T-cell (primary cell): ENCODE data around the gene DTX3. TPM values are rescaled to one million over a fixed set of nuclear protein-coding genes. Genes with fewer than 3 reads are reported as not detected.
"Not testable (repeated sequence)": the region's sequence is repeated elsewhere in the genome, so short reads cannot be mapped to it uniquely, and the experiment has no call there.

Source experiments
- ATAC-seq, 4 experiments: fragments of 200-7000 bp in 3 of 4; fragments of 150-1000 bp in 1 of 4; cut with Tn5 transposase; replicated peaks in 1 of 4; 1 replicate in 3 of 4; 2 replicates in 1 of 4; pipeline ENCODE4 v1.10.0; 2021; ENCODE audit warnings: moderate library complexity in 3 of 4, mild to moderate bottlenecking in 2 of 4, moderate number of reproducible peaks in 1 of 4
- CTCF ChIA-PET, 2 donors: fragments of 300-600 bp; sonication (Branson Sonifier 250); formaldehyde crosslinking; loops; one replicate each; lab custom pipeline; 2022; ENCODE audit warnings: antibody characterized with exemption in 2 of 2; lab: Charles Lee
- POLR2A ChIA-PET, 2 donors: fragments of 300-600 bp; sonication (Branson Sonifier 250); formaldehyde crosslinking; loops; one replicate each; lab custom pipeline; 2022; ENCODE audit warnings: antibody characterized with exemption in 2 of 2; lab: Charles Lee
- DNase-seq, 35 experiments: peaks; one replicate each; pipeline versions ENCODE4 v3.0.0 to v3.0.0-alpha.2; 2013 to 2023
- H3K27ac ChIP-seq: one replicate; pipeline ENCODE4 v1.5.1; 2013; ENCODE audit warnings: low read length
- H3K27me3 ChIP-seq, 2 experiments: replicated peaks in 1 of 2; 1 replicate in 1 of 2; 2 replicates in 1 of 2; pipeline versions ENCODE4 v1.6.1 to v1.7.0; 2013; ENCODE audit warnings: low read length in 1 of 2, mixed read lengths in 1 of 2; ENCODE audit not compliant: control insufficient read depth in 2 of 2, insufficient read depth in 2 of 2; ENCODE audit errors: extremely low read depth in 1 of 2
- H3K36me3 ChIP-seq, 2 donors: 1 replicate in 1 of 2; 2 replicates in 1 of 2; pipeline versions ENCODE4 v1.6.1 to v1.7.0; 2013; ENCODE audit warnings: low read length in 1 of 2; ENCODE audit not compliant: control insufficient read depth in 2 of 2, insufficient read depth in 1 of 2; ENCODE audit errors: extremely low read depth in 1 of 2
- H3K4me1 ChIP-seq, 2 experiments: 1 replicate in 1 of 2; 2 replicates in 1 of 2; pipeline versions ENCODE4 v1.6.1 to v1.7.0; 2013; ENCODE audit warnings: low read length in 2 of 2, mixed read lengths in 1 of 2; ENCODE audit not compliant: insufficient read depth in 2 of 2, control insufficient read depth in 1 of 2; ENCODE audit errors: extremely low read depth in 1 of 2
- H3K4me3 ChIP-seq, 2 donors: 1 replicate in 1 of 2; 2 replicates in 1 of 2; pipeline versions ENCODE4 v1.5.1 to v1.7.0; 2013; ENCODE audit warnings: mild to moderate bottlenecking in 2 of 2, low read length in 1 of 2, moderate library complexity in 1 of 2; ENCODE audit not compliant: control insufficient read depth in 1 of 2; ENCODE audit errors: extremely low read depth in 1 of 2
- H3K9me3 ChIP-seq: 2 replicates; pipeline ENCODE4 v1.7.0; 2013
- H3K27ac Mint-ChIP-seq, 2 donors: one replicate each; pipeline ENCODE4 v1.8.0; 2020 to 2021; ENCODE audit warnings: mild to moderate bottlenecking in 2 of 2, mixed read lengths in 2 of 2
- H3K27me3 Mint-ChIP-seq, 2 donors: one replicate each; pipeline ENCODE4 v1.8.0; 2021 to 2022; ENCODE audit warnings: mixed read lengths in 2 of 2
- H3K36me3 Mint-ChIP-seq: one replicate; pipeline ENCODE4 v1.8.0; 2021; ENCODE audit warnings: mixed read lengths
- H3K4me1 Mint-ChIP-seq, 3 donors: one replicate each; pipeline ENCODE4 v1.8.0; 2020 to 2022; ENCODE audit warnings: mixed read lengths in 3 of 3, mild to moderate bottlenecking in 1 of 3
- H3K4me3 Mint-ChIP-seq, 3 donors: one replicate each; pipeline ENCODE4 v1.8.0; 2020 to 2022; ENCODE audit warnings: mild to moderate bottlenecking in 3 of 3, mixed read lengths in 3 of 3, moderate library complexity in 3 of 3
- H3K9me3 Mint-ChIP-seq, 3 donors: one replicate each; pipeline ENCODE4 v1.8.0; 2020 to 2022; ENCODE audit warnings: mixed read lengths in 3 of 3
- WGBS: methylation state at CpG from one replicate; pipeline ENCODE4 v1.1.5; 2013; ENCODE audit warnings: missing lambda C conversion rate; ENCODE audit not compliant: insufficient coverage; 5-methylcytosine and 5-hydroxymethylcytosine counted together
- total RNA-seq, 35 experiments: library from RNA in 6 of 35; stranded (reverse) in 6 of 35; fragments of 120-200 nt in 1 of 35; gene quantifications; one replicate each; pipeline versions ENCODE4 v1.2.1 to v1.2.4 and lab custom pipeline; 2013 to 2026

The DTX3 gene
- total RNA-seq, 5 donors from 2014 or later (not counting 1 experiment from before 2014, with no cell fraction given): 27.1 to 37.2 (median 30.4) TPM

GRCh38 chr12:57646659-57647049, 42.0 kb downstream of the DTX3 start:
- H3K9me3 ChIP-seq, H3K4me1 ChIP-seq, H3K9me3 Mint-ChIP-seq, H3K36me3 Mint-ChIP-seq, POLR2A ChIA-PET, H3K4me1 Mint-ChIP-seq, H3K4me3 ChIP-seq, H3K36me3 ChIP-seq, H3K27ac ChIP-seq, DNase-seq, ATAC-seq, H3K4me3 Mint-ChIP-seq, H3K27ac Mint-ChIP-seq, H3K27me3 Mint-ChIP-seq, H3K27me3 ChIP-seq: not testable (repeated sequence)
- CTCF ChIA-PET: interaction anchor here in 1 of 2 donors (0.7 kb wide), 1 partner anchor 10 kb away, joined by 4 read pairs; no protein-coding TSS in a partner anchor
- WGBS: no CpG with 5 or more reads among the region's 15 CpGs

GRCh38 chr12:57654042-57654441, 49.4 kb downstream of the DTX3 start:
- Histone ChIP-seq H3K27me3 (peaks cover 0 to 7% of the 10 kb centered on the region in 2 experiments), H3K9me3 (no peaks in the 10 kb centered on the region), H3K36me3 (no peaks in the 10 kb centered on the region), H3K27ac (no peak overlapping the region), H3K4me1 (no peaks in the 10 kb centered on the region), H3K4me3 (no peak overlapping the region)
- no peak for DNase-seq
- H3K27me3 Mint-ChIP-seq: peaks cover 7 to 11% of the 10 kb centered on the region in 2 donors
- CTCF ChIA-PET: interaction anchor here in 1 of 2 donors (0.6 kb wide), 1 partner anchor 117 kb away, joined by 6 read pairs; no protein-coding TSS in a partner anchor
- H3K4me3 Mint-ChIP-seq: no peak overlapping the region
- H3K36me3 Mint-ChIP-seq: peaks cover 2% of the 10 kb centered on the region
- H3K27ac Mint-ChIP-seq: no peak overlapping the region
- no peak for ATAC-seq
- POLR2A ChIA-PET: no interaction called here
- WGBS: no CpG with 5 or more reads among the region's 3 CpGs
- no peaks in the 10 kb centered on the region for H3K4me1 Mint-ChIP-seq
- peaks cover 0 to 7% (median 7%) of the 10 kb centered on the region in 3 donors for H3K9me3 Mint-ChIP-seq

GRCh38 chr12:57655541-57656240, 51.1 kb downstream of the DTX3 start:
- WGBS: 77% methylated on average over 14 of the region's 23 CpGs
- H3K27ac Mint-ChIP-seq: no peak overlapping the region
- peaks cover 8 to 11% of the 10 kb centered on the region in 2 donors for H3K27me3 Mint-ChIP-seq
- H3K9me3 Mint-ChIP-seq: peaks cover 0 to 7% (median 7%) of the 10 kb centered on the region in 3 donors
- no peak overlapping the region for H3K4me3 Mint-ChIP-seq
- no peaks in the 10 kb centered on the region for H3K4me1 Mint-ChIP-seq
- Histone ChIP-seq H3K4me1 (no peaks in the 10 kb centered on the region), H3K27me3 (peaks cover 0 to 7% of the 10 kb centered on the region in 2 experiments), H3K4me3 (no peak overlapping the region), H3K27ac (no peak overlapping the region), H3K9me3 (no peaks in the 10 kb centered on the region), H3K36me3 (no peaks in the 10 kb centered on the region)
- H3K36me3 Mint-ChIP-seq: peaks cover 2% of the 10 kb centered on the region
- no peak for ATAC-seq
- CTCF ChIA-PET: interaction anchor here in 1 of 2 donors (0.7 kb wide), 2 partner anchors 38 to 72 kb away, joined by 4 read pairs; partner anchors contain the start of gene OS9
- DNase-seq: no peak
- POLR2A ChIA-PET: interaction anchor here (0.7 kb wide), 2 partner anchors 12 to 532 kb away, joined by 3 read pairs; no protein-coding TSS in a partner anchor

GRCh38 chr12:57656408-57656807, 51.8 kb downstream of the DTX3 start:
- H3K36me3 Mint-ChIP-seq, H3K4me1 ChIP-seq, H3K9me3 Mint-ChIP-seq, H3K27ac Mint-ChIP-seq, H3K9me3 ChIP-seq, H3K4me3 ChIP-seq, POLR2A ChIA-PET, H3K36me3 ChIP-seq, ATAC-seq, H3K27me3 ChIP-seq, DNase-seq, H3K27ac ChIP-seq, H3K4me1 Mint-ChIP-seq, H3K4me3 Mint-ChIP-seq: not testable (repeated sequence)
- peaks cover 8 to 11% of the 10 kb centered on the region in 2 donors for H3K27me3 Mint-ChIP-seq
- WGBS: 67% methylated on average over 3 of the region's 4 CpGs
- CTCF ChIA-PET: interaction anchor here (0.5 to 0.7 kb wide), 3 partner anchors 10 to 73 kb away, joined by 3 to 4 read pairs (median 4); no protein-coding TSS in a partner anchor

- no peak overlapping the region for H3K27ac Mint-ChIP-seq
- Histone ChIP-seq H3K9me3 (no peaks in the 10 kb centered on the region), H3K27me3 (peaks cover 0 to 7% of the 10 kb centered on the region in 2 experiments), H3K4me1 (no peaks in the 10 kb centered on the region), H3K27ac (no peak overlapping the region), H3K4me3 (no peak overlapping the region), H3K36me3 (no peaks in the 10 kb centered on the region)
- ChIA-PET CTCF (no interaction called here), POLR2A (interaction anchor here in 1 of 2 donors (0.5 kb wide), 1 partner anchor 212 kb away, joined by 3 read pairs; no protein-coding TSS in a partner anchor)
- DNase-seq: no peak
- peaks cover 0 to 7% (median 7%) of the 10 kb centered on the region in 3 donors for H3K9me3 Mint-ChIP-seq
- ATAC-seq: no peak
- H3K4me1 Mint-ChIP-seq: no peaks in the 10 kb centered on the region
- H3K36me3 Mint-ChIP-seq: peaks cover 2% of the 10 kb centered on the region
- WGBS: 52% methylated on average over 3 of the region's 3 CpGs
- peaks cover 8 to 11% of the 10 kb centered on the region in 2 donors for H3K27me3 Mint-ChIP-seq
- no peak overlapping the region for H3K4me3 Mint-ChIP-seq
Measured at GRCh38 chr12:57657744-57658143, 53.1 kb downstream of the DTX3 start.

GRCh38 chr12:57658890-57659289, 54.3 kb downstream of the DTX3 start:
- DNase-seq: no peak
- no peaks in the 10 kb centered on the region for H3K4me1 Mint-ChIP-seq

More at GRCh38 chr12:57658890-57659289, 54.3 kb downstream of the DTX3 start:
- ATAC-seq: no peak
- H3K27me3 Mint-ChIP-seq: peaks cover 8 to 9% of the 10 kb centered on the region in 2 donors
- no CpG with 5 or more reads among the region's 3 CpGs for WGBS
- no peak overlapping the region for H3K4me3 ChIP-seq
- H3K36me3 Mint-ChIP-seq: no peaks in the 10 kb centered on the region
- no peak overlapping the region for H3K27ac Mint-ChIP-seq
- H3K4me3 Mint-ChIP-seq: no peak overlapping the region
- ChIA-PET POLR2A (no interaction called here), CTCF (interaction anchor here in 1 of 2 donors (0.6 kb wide), 1 partner anchor 430 kb away, joined by 3 read pairs; the partner anchor contains the start of gene SHMT2)
- H3K27ac ChIP-seq: no peak overlapping the region
- peaks cover 0 to 4% of the 10 kb centered on the region in 2 experiments for H3K27me3 ChIP-seq
- H3K36me3 ChIP-seq: no peaks in the 10 kb centered on the region
- H3K9me3 Mint-ChIP-seq: peaks cover 0 to 5% (median 4%) of the 10 kb centered on the region in 3 donors
- H3K9me3 ChIP-seq: no peaks in the 10 kb centered on the region
- no peaks in the 10 kb centered on the region for H3K4me1 ChIP-seq
